Spleen (tissue), 11 donors: ENCODE measurements around the gene ZC3H4. TPM values are rescaled to one million over a fixed set of nuclear protein-coding genes. Genes with fewer than 3 reads are reported as not detected.
A peak's percentile ranks its signal among the peaks of the same experiment; 100 is the strongest.

Experiments
- DNase-seq: peaks from one replicate; pipeline ENCODE4 v3.0.0-alpha.2; 2020
- H3K27ac ChIP-seq, 8 donors: fragments of 200-600 bp; sonication (generic) in 7 of 8; 1 replicate in 4 of 8; 2 replicates in 4 of 8; pipeline versions ENCODE4 v1.5.0 to v1.8.0; 2016 to 2021; ENCODE audit warnings: inconsistent platforms in 4 of 8, mild to moderate bottlenecking in 4 of 8, moderate library complexity in 1 of 8
- H3K27me3 ChIP-seq, 7 donors: fragments of 200-600 bp; sonication (generic) in 6 of 7; replicated peaks in 1 of 7; 1 replicate in 4 of 7; 2 replicates in 3 of 7; pipeline versions ENCODE4 v1.5.0 to v1.8.0; 2016 to 2021; ENCODE audit warnings: inconsistent platforms in 3 of 7, mild to moderate bottlenecking in 1 of 7
- H3K36me3 ChIP-seq, 6 donors: fragments of 200-600 bp; sonication (generic) in 5 of 6; 1 replicate in 4 of 6; 2 replicates in 2 of 6; pipeline versions ENCODE4 v1.5.0 to v1.8.0; 2016 to 2021; ENCODE audit warnings: inconsistent platforms in 2 of 6
- H3K4me1 ChIP-seq, 6 donors: fragments of 200-600 bp; sonication (generic) in 5 of 6; 1 replicate in 3 of 6; 2 replicates in 3 of 6; pipeline versions ENCODE4 v1.5.0 to v1.8.0; 2016 to 2021; ENCODE audit warnings: inconsistent platforms in 3 of 6
- H3K4me3 ChIP-seq, 8 donors: fragments of 200-600 bp; sonication (generic) in 7 of 8; 1 replicate in 4 of 8; 2 replicates in 4 of 8; pipeline versions ENCODE4 v1.5.0 to v1.8.0; 2016 to 2021; ENCODE audit warnings: inconsistent platforms in 4 of 8, mild to moderate bottlenecking in 4 of 8, moderate library complexity in 2 of 8
- H3K9me3 ChIP-seq, 8 donors: fragments of 200-600 bp; sonication (generic) in 7 of 8; 1 replicate in 4 of 8; 2 replicates in 4 of 8; pipeline versions ENCODE4 v1.5.0 to v1.8.0; 2016 to 2021; ENCODE audit warnings: inconsistent platforms in 4 of 8
- CTCF ChIP-seq, 11 experiments: fragments of 200-600 bp in 7 of 11; fragments of 450-650 bp in 4 of 11; sonication (generic) in 4 of 11; IDR thresholded peaks in 8 of 11; conservative IDR thresholded peaks in 3 of 11; 1 replicate in 7 of 11; 2 replicates in 4 of 11; pipeline versions ENCODE4 v1.4.0 to v1.8.0; 2016 to 2021; ENCODE audit warnings: antibody characterized with exemption in 11 of 11, inconsistent platforms in 4 of 11, mild to moderate bottlenecking in 1 of 11
- POLR2A ChIP-seq, 3 donors: fragments of 450-650 bp; IDR thresholded peaks; one replicate each; pipeline ENCODE4 v1.5.1; 2017; ENCODE audit warnings: antibody characterized with exemption in 3 of 3, mild to moderate bottlenecking in 1 of 3
- POLR2AphosphoS5 ChIP-seq, 3 donors: sonication (generic); formaldehyde crosslinking; IDR thresholded peaks; one replicate each; pipeline ENCODE4 v1.5.1; 2017; ENCODE audit warnings: antibody characterized with exemption in 3 of 3
- WGBS, 5 donors: extraction: QIAGEN DNeasy Blood & Tissue Kit in 3 of 5; methylation state at CpG; one replicate each; pipeline versions ENCODE4 v1.1.5 to v1.1.7; 2013 to 2018; 5-methylcytosine and 5-hydroxymethylcytosine counted together
- intact Hi-C: fragments of 100-400 bp; cut with DNase I; formaldehyde crosslinking; loops from one replicate; pipeline ENCODE4 v1.15.0; 2023; ENCODE audit warnings: low total_unique reads
- polyA plus RNA-seq, 3 donors: library from polyadenylated mRNA; stranded (reverse); fragments of 200-250 nt; gene quantifications; one replicate each; pipeline ENCODE4 v1.2.1, GENCODE V29; 2013
- total RNA-seq, 7 donors: library from RNA; depleted of rRNA in 3 of 7; stranded (reverse); fragments of >200 nt in 3 of 7; fragmentation: NEBNext Ultra II Directional in 4 of 7; extraction: Animal tissue kit (Norgen Biotek cat#: 25700) in 4 of 7; gene quantifications; one replicate each; pipeline versions ENCODE4 v1.1.0 to v1.2.1, GENCODE V29; 2016 to 2021
- donor health status: healthy with polysubstance abuse.
- donor health status: DM: no; HTN: no; CAD: no; lungs with moderate emphysema.
- donor health status: DM: no; HTN: no; CAD: no.
- donor health status: Bipolar disorder and iron deficiency.
- donor health status: healthy.
- donor health status: DM: no; HTN: no; CAD: no.
- donor health status: DM: yes; HTN: yes; CAD: no.

ZC3H4 gene
- total and polyA plus RNA-seq, 10 donors = 6.0 to 68.7 (median 33.4) TPM

- no peaks in the 10 kb centered on the region for H3K9me3 ChIP-seq
- peak overlapping the region in 4 of 8 donors; percentile 9 to 49 (median 28) for H3K27ac ChIP-seq
- DNase-seq = no peak
- 73 to 82% (median 77%) methylated on average over 5 of the region's 5 CpGs for WGBS, 5 donors
- no peaks in the 10 kb centered on the region for H3K27me3 ChIP-seq
- H3K4me3 ChIP-seq = no peak overlapping the region
- intact Hi-C loops = no loop called here
- TF ChIP-seq POLR2AphosphoS5 (IDR thresholded peaks at IDR 0.05) (no peak), POLR2A (IDR thresholded peaks at IDR 0.05) (no peak), CTCF (IDR thresholded peaks at IDR 0.05 in 8 of 11, conservative IDR thresholded peaks at IDR 0.05 in 3 of 11) (no peak)
- peaks cover 0 to 66% (median 12%) of the 10 kb centered on the region in 6 donors for H3K4me1 ChIP-seq
- H3K36me3 ChIP-seq = peaks cover 5 to 95% (median 53%) of the 10 kb centered on the region in 6 donors
These were observed 32.3 kb upstream of the ZC3H4 start for GRCh38 chr19:47145639-47146486.

GRCh38 chr19:47144630-47145029 lies 31.1 kb upstream of the ZC3H4 start:
- no peaks in the 10 kb centered on the region for H3K9me3 ChIP-seq
- TF ChIP-seq POLR2AphosphoS5 (IDR thresholded peaks at IDR 0.05) = no peak
- TF ChIP-seq POLR2A (IDR thresholded peaks at IDR 0.05) = no peak
- intact Hi-C loops = no loop called here
- no peaks in the 10 kb centered on the region for H3K27me3 ChIP-seq
- H3K27ac ChIP-seq = no peak overlapping the region
- peaks cover 0 to 60% (median 10%) of the 10 kb centered on the region in 6 donors for H3K4me1 ChIP-seq
- no peak for DNase-seq
- H3K4me3 ChIP-seq = no peak overlapping the region
- 88 to 92% (median 90%) methylated on average over 13 of the region's 13 CpGs for WGBS, 5 donors
- H3K36me3 ChIP-seq = peaks cover 0 to 92% (median 46%) of the 10 kb centered on the region in 6 donors

- no peak overlapping the region for H3K4me3 ChIP-seq
- H3K27me3 ChIP-seq = no peaks in the 10 kb centered on the region
- WGBS, 5 donors = 88 to 97% (median 93%) methylated on average over 11 of the region's 11 CpGs
- DNase-seq = no peak
- H3K36me3 ChIP-seq = peaks cover 0 to 92% (median 45%) of the 10 kb centered on the region in 6 donors
- no peak for TF ChIP-seq POLR2A (IDR thresholded peaks at IDR 0.05)
- TF ChIP-seq CTCF (IDR thresholded peaks at IDR 0.05 in 8 of 11, conservative IDR thresholded peaks at IDR 0.05 in 3 of 11) = no peak
- no peak for TF ChIP-seq POLR2AphosphoS5 (IDR thresholded peaks at IDR 0.05)
- no peak overlapping the region for H3K27ac ChIP-seq
- no peaks in the 10 kb centered on the region for H3K9me3 ChIP-seq
- intact Hi-C loops = no loop called here
- H3K4me1 ChIP-seq = peaks cover 0 to 62% (median 6%) of the 10 kb centered on the region in 6 donors
These were observed 29.9 kb upstream of the ZC3H4 start for GRCh38 chr19:47143322-47144073.

GRCh38 chr19:47142779-47143178 lies 29.2 kb upstream of the ZC3H4 start:
- intact Hi-C loops = no loop called here
- no peaks in the 10 kb centered on the region for H3K27me3 ChIP-seq
- H3K27ac ChIP-seq = no peak overlapping the region
- no peak for DNase-seq
- 85 to 95% (median 93%) methylated on average over 5 of the region's 5 CpGs for WGBS, 5 donors
- no peak overlapping the region for H3K4me3 ChIP-seq
- H3K4me1 ChIP-seq = peaks cover 0 to 65% (median 6%) of the 10 kb centered on the region in 6 donors
- TF ChIP-seq POLR2A (IDR thresholded peaks at IDR 0.05) (no peak), CTCF (IDR thresholded peaks at IDR 0.05 in 8 of 11, conservative IDR thresholded peaks at IDR 0.05 in 3 of 11) (no peak), POLR2AphosphoS5 (IDR thresholded peaks at IDR 0.05) (no peak)
- H3K36me3 ChIP-seq = peaks cover 0 to 92% (median 41%) of the 10 kb centered on the region in 6 donors
- H3K9me3 ChIP-seq = no peaks in the 10 kb centered on the region
